K562 (cell line): Measurements from ENCODE around the gene CUL5. TPM values are rescaled to one million over a fixed set of nuclear protein-coding genes. Genes with fewer than 3 reads are reported as not detected.

Source experiments
- ARID2 ChIP-seq: fragments of 450-650 bp; IDR thresholded peaks from 2 replicates; pipeline ENCODE4 v1.6.1; 2017; ENCODE audit warnings: antibody characterized with exemption, mild to moderate bottlenecking
- CHD4 ChIP-seq: fragments of 200-600 bp; sonication (generic); IDR thresholded peaks from 3 replicates; pipeline ENCODE4 v1.6.1; 2012; ENCODE audit warnings: low read depth, mild to moderate bottlenecking, mixed read lengths, low read length, inconsistent platforms; ENCODE audit not compliant: insufficient read depth, insufficient replicate concordance, poor library complexity, severe bottlenecking
- CREB1 ChIP-seq, 2 experiments: sonication (generic) in 1 of 2; formaldehyde crosslinking in 1 of 2; IDR thresholded peaks; 2 replicates each; pipeline versions ENCODE4 v1.6.1 to v1.8.0; 2012 to 2022; ENCODE audit warnings: inconsistent platforms in 1 of 2, mild to moderate bottlenecking in 1 of 2, missing genetic modification reagents in 1 of 2, moderate library complexity in 1 of 2
- CTBP1 ChIP-seq: fragments of 450-650 bp; IDR thresholded peaks from 2 replicates; pipeline ENCODE4 v1.6.1; 2016; ENCODE audit warnings: borderline replicate concordance
- E2F3 ChIP-seq: fragments of 250-450 bp; sonication (Bioruptor Pico); IDR thresholded peaks from 2 replicates; pipeline ENCODE4 v1.4.0; 2020; ENCODE audit warnings: mild to moderate bottlenecking
- ELF4 ChIP-seq: fragments of 450-650 bp; formaldehyde crosslinking; IDR thresholded peaks from 2 replicates; pipeline ENCODE4 v1.4.0; 2022; ENCODE audit warnings: missing genetic modification characterization
- FIP1L1 ChIP-seq: fragments of 200-400 bp; formaldehyde crosslinking; IDR thresholded peaks from 2 replicates; pipeline ENCODE4 v1.6.1; 2018; ENCODE audit warnings: mild to moderate bottlenecking, low read depth, low read length; ENCODE audit not compliant: poor library complexity, severe bottlenecking
- HNRNPUL1 ChIP-seq: fragments of 200-400 bp; formaldehyde crosslinking; IDR thresholded peaks from 2 replicates; pipeline ENCODE4 v1.6.1; 2017; ENCODE audit warnings: low read length
- KAT7 ChIP-seq: sonication (generic); formaldehyde crosslinking; IDR thresholded peaks from 2 replicates; pipeline ENCODE4 v1.8.0; 2022; ENCODE audit warnings: missing genetic modification reagents, mild to moderate bottlenecking, borderline replicate concordance
- MEIS2 ChIP-seq: fragments of 450-650 bp; IDR thresholded peaks from 2 replicates; pipeline ENCODE4 v1.6.1; 2014; ENCODE audit warnings: mild to moderate bottlenecking; ENCODE audit not compliant: partially characterized antibody
- NEUROD1 ChIP-seq: fragments of 150-350 bp; IDR thresholded peaks from 2 replicates; pipeline ENCODE4 v1.6.1; 2014; ENCODE audit warnings: borderline replicate concordance, low read length, low read depth; ENCODE audit not compliant: partially characterized antibody
- PHF21A ChIP-seq: fragments of 450-650 bp; IDR thresholded peaks from 2 replicates; pipeline ENCODE4 v1.6.1; 2017; ENCODE audit warnings: low read depth, borderline replicate concordance
- PURB ChIP-seq: sonication (generic); formaldehyde crosslinking; IDR thresholded peaks from 2 replicates; pipeline ENCODE4 v1.9.0; 2021; ENCODE audit warnings: low read depth, mild to moderate bottlenecking, missing genetic modification reagents
- SAP30 ChIP-seq: fragments of 200-600 bp; sonication (generic); IDR thresholded peaks from 2 replicates; pipeline ENCODE4 v1.6.1; 2012; ENCODE audit warnings: borderline replicate concordance, low read depth, mild to moderate bottlenecking, moderate library complexity, low read length, control low read depth, inconsistent platforms; ENCODE audit not compliant: insufficient read depth, poor library complexity, severe bottlenecking
- SMAD1 ChIP-seq: fragments of 150-350 bp; IDR thresholded peaks from 2 replicates; pipeline ENCODE4 v1.6.1; 2014; ENCODE audit warnings: low read length, low read depth; ENCODE audit not compliant: partially characterized antibody
- SMARCC2 ChIP-seq: fragments of 450-650 bp; IDR thresholded peaks from 2 replicates; pipeline ENCODE4 v1.6.1; 2017; ENCODE audit warnings: antibody characterized with exemption, moderate library complexity, mild to moderate bottlenecking, low read depth
- SRSF3 ChIP-seq: fragments of 200-400 bp; formaldehyde crosslinking; IDR thresholded peaks from 2 replicates; pipeline ENCODE4 v1.6.1; 2016; ENCODE audit warnings: mild to moderate bottlenecking, low read length, moderate library complexity; ENCODE audit not compliant: insufficient read depth
- TBP ChIP-seq: optimal IDR thresholded peaks from 2 replicates; pipeline ENCODE3; 2011; ENCODE audit warnings: low read depth, low read length, improper control_type of control experiment
- WHSC1 ChIP-seq: IDR thresholded peaks from one replicate; pipeline ENCODE4 v1.6.1; 2012; ENCODE audit warnings: low read length, control low read depth, inconsistent platforms
- ZBTB7A ChIP-seq: IDR thresholded peaks from 2 replicates; pipeline ENCODE4 v1.6.1; 2011; ENCODE audit warnings: low read depth, mild to moderate bottlenecking, low read length, moderate library complexity, borderline replicate concordance; ENCODE audit not compliant: control insufficient read depth
- ZFP91 ChIP-seq: sonication (generic); formaldehyde crosslinking; IDR thresholded peaks from 2 replicates; pipeline ENCODE4 v1.8.0; 2022; ENCODE audit warnings: mild to moderate bottlenecking, missing genetic modification reagents
- ZNF134 ChIP-seq: fragments of 250-450 bp; sonication (Bioruptor Pico); conservative IDR thresholded peaks from 2 replicates; pipeline ENCODE4 v1.4.0; 2020
- ZNF224 ChIP-seq: sonication (generic); formaldehyde crosslinking; IDR thresholded peaks from 2 replicates; pipeline ENCODE4 v1.8.0; 2022; ENCODE audit warnings: mild to moderate bottlenecking, missing genetic modification reagents
- ZNF253 ChIP-seq: fragments of 250-450 bp; sonication (Bioruptor Pico); conservative IDR thresholded peaks from 2 replicates; pipeline ENCODE4 v1.6.1; 2021; ENCODE audit warnings: mild to moderate bottlenecking
- ZNF263 ChIP-seq: sonication (generic); formaldehyde crosslinking; IDR thresholded peaks from 2 replicates; pipeline ENCODE4 v1.8.0; 2022; ENCODE audit warnings: mild to moderate bottlenecking, missing genetic modification reagents, borderline replicate concordance
- ZNF57 ChIP-seq: fragments of 450-650 bp; formaldehyde crosslinking; IDR thresholded peaks from 2 replicates; pipeline ENCODE4 v1.4.0; 2020; ENCODE audit warnings: mild to moderate bottlenecking, moderate library complexity
- ZNF79 ChIP-seq: fragments of 250-450 bp; sonication (Bioruptor Pico); IDR thresholded peaks from 2 replicates; pipeline ENCODE4 v1.4.0; 2020; ENCODE audit warnings: low read depth, mild to moderate bottlenecking, moderate library complexity
- polyA plus RNA-seq, 8 experiments: library from polyadenylated mRNA; depleted of rRNA in 4 of 8; stranded (reverse) in 5 of 8; unstranded in 3 of 8; fragments of >200 nt; fragmentation: Nextera tagmentation in 2 of 8; fragmentation: Illumina TruSeq in 1 of 8; extraction: Ambion mirVana in 2 of 8; extraction: Trizol in 1 of 8; gene quantifications; 2 replicates each; pipeline versions ENCODE4 v1.2.1 to v1.2.3, GENCODE V29; 2011 to 2014; ENCODE audit warnings: inconsistent platforms in 1 of 8, missing spikeins in 1 of 8
- total RNA-seq, 7 experiments: library from RNA; depleted of rRNA in 6 of 7; stranded (reverse); fragments of >200 nt in 6 of 7; fragmentation: Illumina TruSeq in 2 of 7; extraction: Trizol in 2 of 7; gene quantifications; 2 replicates each; pipeline versions ENCODE4 v1.2.1 to v1.2.3, GENCODE V29; 2011 to 2021; ENCODE audit warnings: low replicate concordance in 1 of 7

The CUL5 gene
- total and polyA plus RNA-seq, 9 of the 15 experiments (the other 6 are each of a cell fraction or from before 2014, with no cell fraction given), result 14.3 to 45.9 (median 23.0) TPM

- TF ChIP-seq ZNF253 (no peak), SMAD1 (peak; percentile 18), KAT7 (CRISPR knock-in tag) (peak; percentile 94; the same call in 1 of the 2 replicates), E2F3 (CRISPR knock-in tag) (peak; percentile 60; the same call in 1 of the 2 replicates), ARID2 (no peak), PURB (CRISPR knock-in tag) (no peak), ZBTB7A (peak; percentile 59; the same call in 1 of the 2 replicates), NEUROD1 (peak; percentile 40), ZNF134 (CRISPR knock-in tag) (peak; percentile 64; the same call in 1 of the 2 replicates), ZNF224 (CRISPR knock-in tag) (no peak), ZNF263 (peak; percentile 76), ZNF79 (no peak), TBP (peak; percentile 74), HNRNPUL1 (no peak), WHSC1 (no peak), MEIS2 (no peak), FIP1L1 (peak; percentile 59), SAP30 (peak; percentile 62), SRSF3 (0 out of 2 replicates have a peak, but pooled peaks have one; percentile 60), CTBP1 (peak; percentile 63; the same call in 1 of the 2 replicates), CREB1 (IDR thresholded peaks at IDR 0.05) (peak; percentile 67), CREB1 (CRISPR knock-in tag; IDR thresholded peaks at IDR 0.05) (peak; percentile 88), PHF21A (0 out of 2 replicates have a peak, but pooled peaks have one; percentile 60), ZFP91 (CRISPR knock-in tag) (peak; percentile 81; the same call in 1 of the 2 replicates), ELF4 (peak; percentile 63; the same call in 1 of the 2 replicates), CHD4 (no peak), SMARCC2 (0 out of 2 replicates have a peak, but pooled peaks have one; percentile 28), ZNF57 (CRISPR knock-in tag) (no peak)
Measured at GRCh38 chr11:108008656-108009496, at the start of gene CUL5 (continued).
